ENCODE measurements around the gene SPIRE2. TPM values are rescaled to one million over a fixed set of nuclear protein-coding genes. Genes with fewer than 3 reads are reported as not detected.
"Not testable (repeated sequence)": the region's sequence is repeated elsewhere in the genome, so short reads cannot be mapped to it uniquely, and the experiment has no call there.

The SPIRE2 gene
- total RNA-seq, 2 experiments from 2014 or later: 0.44 to 0.80 TPM

- CTCF ChIA-PET: interaction anchor here (0.6 to 1.2 kb wide), 3 partner anchors 16 to 116 kb away, joined by 3 to 4 read pairs (median 4); no protein-coding TSS in a partner anchor
- no peaks in the 10 kb centered on the region for H3K36me3 Mint-ChIP-seq
- H3K27me3 Mint-ChIP-seq: peaks cover 7% of the 10 kb centered on the region
- no peak overlapping the region for H3K4me3 Mint-ChIP-seq
- H3K9me3 Mint-ChIP-seq (ENCODE audit: low read depth): no peaks in the 10 kb centered on the region
- ATAC-seq (no peak), DNase-seq (no peak)
- no peak overlapping the region for H3K27ac Mint-ChIP-seq
- peaks cover 24% of the 10 kb centered on the region for H3K4me1 Mint-ChIP-seq
Observed at GRCh38 chr16:89821438-89822187, 6.7 kb upstream of the SPIRE2 start.

GRCh38 chr16:89822188-89823086, 5.8 kb upstream of the SPIRE2 start:
- H3K4me1 Mint-ChIP-seq: peaks cover 19% of the 10 kb centered on the region
- no peak overlapping the region for H3K4me3 Mint-ChIP-seq
- H3K9me3 Mint-ChIP-seq (ENCODE audit: low read depth): no peaks in the 10 kb centered on the region
- no peak for DNase-seq
- H3K27ac Mint-ChIP-seq: no peak overlapping the region
- no peak for ATAC-seq
- no peaks in the 10 kb centered on the region for H3K36me3 Mint-ChIP-seq
- CTCF ChIA-PET: interaction anchor here (0.6 to 1.2 kb wide), 3 partner anchors 16 to 117 kb away, joined by 3 to 4 read pairs (median 4); no protein-coding TSS in a partner anchor
- peaks cover 14% of the 10 kb centered on the region for H3K27me3 Mint-ChIP-seq

- CTCF ChIA-PET: interaction anchor here (0.9 kb wide), 1 partner anchor 15 kb away, joined by 3 read pairs; no protein-coding TSS in a partner anchor
- DNase-seq: no peak
- H3K9me3 Mint-ChIP-seq (ENCODE audit: low read depth): no peaks in the 10 kb centered on the region
- ATAC-seq: no peak
- H3K27ac Mint-ChIP-seq: no peak overlapping the region
- H3K4me1 Mint-ChIP-seq: peaks cover 16% of the 10 kb centered on the region
- peaks cover 17% of the 10 kb centered on the region for H3K27me3 Mint-ChIP-seq
- no peaks in the 10 kb centered on the region for H3K36me3 Mint-ChIP-seq
- no peak overlapping the region for H3K4me3 Mint-ChIP-seq
Observed at GRCh38 chr16:89823087-89823823, 5.0 kb upstream of the SPIRE2 start.

GRCh38 chr16:89823824-89824148, 4.5 kb upstream of the SPIRE2 start:
- CTCF ChIA-PET: interaction anchor here (0.9 kb wide), 1 partner anchor 14 kb away, joined by 3 read pairs; no protein-coding TSS in a partner anchor
- H3K27ac Mint-ChIP-seq; H3K36me3 Mint-ChIP-seq; DNase-seq; H3K4me3 Mint-ChIP-seq; H3K9me3 Mint-ChIP-seq (ENCODE audit: low read depth); ATAC-seq: not testable (repeated sequence)
- peaks cover 14% of the 10 kb centered on the region for H3K4me1 Mint-ChIP-seq
- peaks cover 17% of the 10 kb centered on the region for H3K27me3 Mint-ChIP-seq

GRCh38 chr16:89826531-89827382, 1.5 kb upstream of the SPIRE2 start:
- Mint-ChIP-seq H3K9me3 (ENCODE audit: low read depth) (no peaks in the 10 kb centered on the region), H3K27ac (no peak overlapping the region), H3K4me1 (peaks cover 9% of the 10 kb centered on the region), H3K27me3 (peaks cover 36% of the 10 kb centered on the region), H3K36me3 (no peaks in the 10 kb centered on the region), H3K4me3 (no peak overlapping the region)
- no peak for ATAC-seq
- DNase-seq: no peak
- CTCF ChIA-PET: interaction anchor here (1.2 to 1.3 kb wide), 2 partner anchors 34 to 121 kb away, joined by 3 to 4 read pairs; no protein-coding TSS in a partner anchor

GRCh38 chr16:89827383-89828198, 684 bp upstream of the SPIRE2 start:
- Mint-ChIP-seq H3K4me3 (no peak overlapping the region), H3K4me1 (peaks cover 5% of the 10 kb centered on the region), H3K9me3 (ENCODE audit: low read depth) (no peaks in the 10 kb centered on the region), H3K27ac (no peak overlapping the region), H3K27me3 (peaks cover 44% of the 10 kb centered on the region), H3K36me3 (no peaks in the 10 kb centered on the region)
- CTCF ChIA-PET: interaction anchor here (1.3 to 2.0 kb wide), 2 partner anchors 10 to 122 kb away, joined by 3 to 5 read pairs; no protein-coding TSS in a partner anchor
- ATAC-seq (no peak), DNase-seq (no peak)

GRCh38 chr16:89828870-89829629, 775 bp downstream of the SPIRE2 start:
- CTCF ChIA-PET: interaction anchor here (0.7 to 2.0 kb wide), 2 partner anchors 9 to 32 kb away, joined by 3 to 5 read pairs; no protein-coding TSS in a partner anchor
- peak overlapping the region; percentile 8 for H3K4me3 Mint-ChIP-seq
- no peaks in the 10 kb centered on the region for H3K36me3 Mint-ChIP-seq
- H3K27me3 Mint-ChIP-seq: peaks cover 44% of the 10 kb centered on the region
- no peak for ATAC-seq
- no peak overlapping the region for H3K27ac Mint-ChIP-seq
- H3K4me1 Mint-ChIP-seq: peaks cover 5% of the 10 kb centered on the region
- no peak for DNase-seq
- no peaks in the 10 kb centered on the region for H3K9me3 Mint-ChIP-seq (ENCODE audit: low read depth)

GRCh38 chr16:89829630-89830437, 1.6 kb downstream of the SPIRE2 start:
- Mint-ChIP-seq H3K36me3 (no peaks in the 10 kb centered on the region), H3K4me1 (peaks cover 5% of the 10 kb centered on the region), H3K27ac (no peak overlapping the region), H3K4me3 (no peak overlapping the region), H3K9me3 (ENCODE audit: low read depth) (no peaks in the 10 kb centered on the region), H3K27me3 (peaks cover 44% of the 10 kb centered on the region)
- DNase-seq (no peak), ATAC-seq (no peak)
- CTCF ChIA-PET: interaction anchor here (0.6 to 2.0 kb wide), 3 partner anchors 8 to 31 kb away, joined by 3 to 5 read pairs (median 3); no protein-coding TSS in a partner anchor

- CTCF ChIA-PET: no interaction called here
- H3K27ac Mint-ChIP-seq: no peak overlapping the region
- H3K4me3 Mint-ChIP-seq: no peak overlapping the region
- ATAC-seq: no peak
- DNase-seq: no peak
- H3K36me3 Mint-ChIP-seq: no peaks in the 10 kb centered on the region
- H3K9me3 Mint-ChIP-seq (ENCODE audit: low read depth): no peaks in the 10 kb centered on the region
- peaks cover 39% of the 10 kb centered on the region for H3K27me3 Mint-ChIP-seq
- peaks cover 5% of the 10 kb centered on the region for H3K4me1 Mint-ChIP-seq
Observed at GRCh38 chr16:89831810-89832328, 3.6 kb downstream of the SPIRE2 start.

GRCh38 chr16:89833664-89834363, 5.5 kb downstream of the SPIRE2 start:
- not testable (repeated sequence) for DNase-seq; H3K36me3 Mint-ChIP-seq; H3K9me3 Mint-ChIP-seq (ENCODE audit: low read depth); H3K4me3 Mint-ChIP-seq; ATAC-seq; H3K27ac Mint-ChIP-seq
- CTCF ChIA-PET: interaction anchor here (1.9 kb wide), 1 partner anchor 27 kb away, joined by 7 read pairs; no protein-coding TSS in a partner anchor
- H3K4me1 Mint-ChIP-seq: peaks cover 19% of the 10 kb centered on the region
- H3K27me3 Mint-ChIP-seq: peaks cover 33% of the 10 kb centered on the region

Data from activated CD8-positive, alpha-beta memory T cell treated with anti-CD3 and anti-CD28 coated beads, Interleukin-2, amount 10 ng/mL, durations not matched to agents 7 days and 5 days (primary cell).